Activated gamma-delta T cell (primary cell): ENCODE data around the gene DDIAS.
"Not testable (repeated sequence)": the region's sequence is repeated elsewhere in the genome, so short reads cannot be mapped to it uniquely, and the experiment has no call there.

Source experiments
- DNase-seq: peaks from one replicate; lab custom pipeline; 2025; lab: John Stamatoyannopoulos, UW

The DDIAS gene

DNA sequence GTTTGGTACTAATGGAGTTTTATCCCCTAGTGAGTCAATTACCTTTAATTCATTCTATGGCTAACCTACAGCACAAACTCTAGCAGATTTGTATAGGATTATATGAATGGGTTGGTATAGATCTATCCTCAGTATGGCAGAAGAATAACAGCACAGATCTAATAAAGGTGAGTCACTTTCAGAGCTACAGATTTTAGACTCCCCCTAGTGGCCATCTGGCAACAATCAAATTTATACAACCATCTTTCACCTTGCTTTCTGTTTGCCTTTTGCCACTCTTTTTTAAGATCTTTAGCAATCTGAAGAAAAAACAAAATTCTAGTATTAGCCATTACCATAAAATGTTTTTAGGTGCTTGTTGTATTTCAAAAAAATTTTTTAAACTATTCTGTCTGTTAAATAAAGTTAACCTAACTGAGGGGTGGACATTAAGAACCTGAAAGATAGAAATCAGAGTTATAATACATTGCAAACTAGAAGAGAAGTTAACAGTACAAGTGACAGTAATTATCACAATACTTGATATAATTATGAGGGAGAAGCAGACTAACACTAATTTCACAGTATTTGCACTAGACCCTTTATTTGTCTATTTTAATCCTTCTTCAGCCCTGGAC, 25.8 kb downstream of the DDIAS start:
- DNase-seq, result no peak

DNA sequence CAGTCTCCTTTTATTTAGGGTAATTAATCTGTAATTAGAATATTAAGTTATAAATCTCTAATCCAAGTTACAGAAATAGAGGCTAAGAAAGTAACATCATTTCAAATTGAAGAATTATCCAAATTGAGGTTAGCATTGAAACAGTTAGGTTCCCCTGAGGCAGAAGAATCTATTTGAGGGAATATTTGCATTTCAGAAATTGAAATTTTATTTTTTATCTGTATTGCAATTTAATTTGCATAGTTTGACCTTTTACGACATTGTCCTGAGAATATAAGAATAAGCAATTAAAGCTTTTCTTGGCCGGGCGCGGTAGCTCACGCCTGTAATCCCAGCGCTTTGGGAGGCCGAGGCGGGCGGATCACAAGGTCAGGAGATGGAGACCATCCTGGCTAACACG, 27.6 kb downstream of the DDIAS start:
- no peak for DNase-seq

DNA sequence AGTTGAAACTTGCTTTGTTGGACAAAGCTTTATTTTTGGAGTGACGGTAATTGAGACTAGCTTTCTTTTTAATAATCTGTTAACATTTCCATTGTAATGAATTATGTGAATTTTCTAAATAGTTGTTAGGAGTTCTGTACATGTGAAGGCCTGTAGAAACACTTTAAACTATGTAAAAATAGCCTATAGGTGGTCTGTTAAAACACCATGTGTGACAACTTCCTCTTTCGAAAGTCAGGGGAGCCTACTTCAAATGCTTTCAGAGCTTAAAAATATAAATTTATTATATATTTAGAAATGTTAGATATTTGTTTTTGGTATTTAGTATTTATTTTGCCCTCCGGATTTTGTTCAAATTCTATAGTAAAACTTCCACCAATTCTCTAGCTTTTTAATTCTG, 28.7 kb downstream of the DDIAS start:
- no peak for DNase-seq

DNA sequence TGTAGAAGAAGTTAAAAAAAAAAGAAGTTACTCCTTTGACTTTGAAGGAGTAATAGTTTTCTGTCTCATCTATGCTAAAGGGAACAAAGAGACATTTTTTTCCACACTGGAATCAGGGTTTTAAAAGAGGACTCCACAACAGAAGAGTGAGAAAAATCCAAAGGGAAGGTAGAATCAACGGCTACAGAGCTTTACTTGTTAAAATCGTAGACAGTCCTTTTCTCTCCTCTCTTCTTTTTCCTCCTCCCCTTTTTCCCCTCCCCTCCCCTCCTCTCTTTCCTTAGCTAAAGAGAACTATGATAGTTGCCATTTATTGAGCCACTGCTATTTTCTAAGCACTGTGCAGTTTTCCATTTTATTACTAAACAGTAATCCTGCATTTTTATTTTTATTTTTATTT, 29.2 kb downstream of the DDIAS start:
- no peak for DNase-seq

DNA sequence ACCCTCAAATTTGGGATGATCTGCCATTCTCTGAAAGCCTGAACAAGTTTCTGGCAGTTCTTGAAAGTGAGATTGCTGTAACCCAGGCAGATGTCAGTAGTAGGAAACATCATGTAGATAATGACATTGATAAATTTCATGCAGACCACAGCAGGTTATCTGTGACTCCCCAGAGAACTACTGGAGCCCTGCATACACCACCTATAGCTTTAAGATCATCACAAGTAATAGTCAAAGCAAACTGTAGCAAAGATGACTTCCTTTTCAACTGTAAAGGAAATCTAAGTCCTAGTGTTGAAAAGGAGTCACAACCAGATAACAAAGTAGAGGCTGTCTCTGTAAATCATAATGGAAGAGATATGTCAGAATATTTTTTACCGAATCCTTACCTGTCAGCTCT, 31.0 kb downstream of the DDIAS start:
- no peak for DNase-seq

DNA sequence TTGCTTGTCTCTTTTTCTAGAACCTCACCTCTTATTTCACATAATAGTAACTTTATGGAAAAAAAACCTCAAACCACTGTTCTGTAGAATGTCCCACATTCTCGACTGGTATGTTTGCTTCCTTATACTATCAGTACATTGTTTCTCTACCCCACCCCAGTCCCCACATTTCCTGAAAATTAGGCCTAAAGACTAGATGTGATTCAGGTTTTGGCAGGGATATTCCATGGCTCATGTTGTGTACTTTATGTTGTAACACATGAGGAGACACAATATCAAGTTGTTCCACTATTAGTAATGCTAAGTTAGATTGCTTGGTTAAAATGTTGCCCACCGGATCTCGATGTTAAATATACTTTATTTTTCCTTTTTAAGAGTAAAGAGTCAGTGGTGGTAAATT, 34.7 kb downstream of the DDIAS start:
- DNase-seq, result no peak

DNA sequence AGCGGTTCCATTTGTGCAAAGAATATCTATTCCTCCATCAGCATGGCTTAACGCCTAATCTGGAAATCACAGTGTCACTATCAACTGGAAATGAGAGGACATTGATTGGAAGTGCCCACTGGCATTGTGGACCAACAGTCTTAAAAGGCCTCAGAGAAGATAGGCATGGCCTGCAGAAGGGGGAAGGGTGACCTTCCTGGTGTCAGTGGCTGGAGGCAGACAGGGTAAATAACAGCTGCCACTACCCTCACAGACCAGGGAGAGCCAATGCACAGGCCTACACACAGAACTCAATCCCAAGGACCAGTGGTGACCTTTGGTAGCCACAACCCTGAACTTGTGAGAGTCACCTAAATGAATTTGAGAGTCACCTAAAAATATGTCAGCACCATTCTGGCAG, 36.0 kb downstream of the DDIAS start:
- no peak for DNase-seq

DNA sequence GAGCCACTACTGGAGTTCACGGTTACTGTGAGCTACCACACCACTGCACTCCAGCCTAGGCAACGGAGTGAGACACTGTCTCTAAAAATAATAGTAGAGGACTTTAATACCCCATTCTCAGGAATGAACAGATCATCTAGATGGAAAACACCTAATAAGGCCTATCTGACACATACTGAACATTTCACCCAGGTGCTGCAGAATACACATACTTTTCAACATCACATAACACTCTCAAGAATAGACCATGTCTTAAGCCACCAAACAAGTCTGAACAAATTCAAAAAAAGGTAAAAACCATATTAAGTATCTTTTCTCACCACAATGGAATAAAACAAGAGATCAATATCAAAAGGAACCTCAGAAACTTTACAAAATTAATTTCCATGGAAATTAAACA, 37.9 kb downstream of the DDIAS start:
- DNase-seq, result no peak

DNA sequence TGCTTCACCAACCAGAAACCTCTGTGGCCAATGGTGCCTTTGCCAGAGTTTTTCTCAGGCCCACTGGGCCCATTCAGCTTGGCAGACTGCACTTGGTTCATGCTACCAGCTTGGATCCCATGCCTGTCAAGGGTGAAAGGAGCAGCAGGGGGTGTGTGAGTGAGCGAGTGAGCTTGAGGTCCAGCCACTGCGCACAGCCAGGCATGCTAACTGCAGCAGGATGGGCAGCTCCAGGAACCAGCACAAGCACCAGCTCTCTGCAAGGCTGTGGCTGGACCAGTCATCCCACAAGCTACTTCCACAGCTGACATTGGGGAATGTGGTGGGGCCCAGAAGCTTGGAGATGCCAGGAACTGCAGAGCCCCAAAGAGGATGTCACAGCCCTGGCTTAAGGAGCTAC, 40.8 kb downstream of the DDIAS start:
- no peak for DNase-seq

DNA sequence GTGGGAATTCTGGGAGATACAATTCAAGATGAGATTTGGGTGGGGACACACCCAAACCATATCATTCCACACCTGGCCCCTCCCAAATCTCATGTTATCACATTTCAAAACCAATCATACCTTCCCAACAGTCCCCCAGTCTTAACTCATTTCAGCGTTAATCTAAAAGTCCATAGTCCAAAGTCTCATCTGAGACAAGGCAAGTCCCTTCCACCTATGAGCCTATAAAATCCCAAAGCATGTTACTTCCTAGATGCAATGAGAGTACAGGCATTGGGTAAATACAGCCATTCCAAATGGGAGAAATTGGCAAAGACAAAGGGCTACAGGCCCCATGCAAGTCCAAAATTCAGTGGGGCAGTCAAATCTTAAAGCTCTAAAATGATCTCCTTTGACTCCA, 41.9 kb downstream of the DDIAS start:
- not testable (repeated sequence) for DNase-seq

DNA sequence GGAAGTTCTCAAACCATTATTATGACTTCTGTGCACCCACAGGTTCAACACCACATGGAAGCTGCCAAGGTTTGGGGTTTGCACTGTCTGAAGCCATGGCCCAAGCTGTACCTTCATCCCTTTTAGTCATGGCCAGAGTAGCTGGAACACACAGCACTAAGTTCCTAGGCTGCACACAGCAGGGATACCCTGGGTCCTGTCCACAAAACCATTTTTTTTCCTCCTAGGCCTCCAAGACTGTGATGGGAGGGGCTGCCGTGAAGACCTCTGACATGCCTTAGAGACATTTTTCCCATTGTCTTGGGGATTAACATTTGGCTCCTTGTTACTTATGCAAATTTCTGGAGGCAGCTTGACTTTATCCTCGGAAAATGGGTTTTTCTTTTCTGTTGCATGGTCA, 42.7 kb downstream of the DDIAS start:
- DNase-seq, result no peak

DNA sequence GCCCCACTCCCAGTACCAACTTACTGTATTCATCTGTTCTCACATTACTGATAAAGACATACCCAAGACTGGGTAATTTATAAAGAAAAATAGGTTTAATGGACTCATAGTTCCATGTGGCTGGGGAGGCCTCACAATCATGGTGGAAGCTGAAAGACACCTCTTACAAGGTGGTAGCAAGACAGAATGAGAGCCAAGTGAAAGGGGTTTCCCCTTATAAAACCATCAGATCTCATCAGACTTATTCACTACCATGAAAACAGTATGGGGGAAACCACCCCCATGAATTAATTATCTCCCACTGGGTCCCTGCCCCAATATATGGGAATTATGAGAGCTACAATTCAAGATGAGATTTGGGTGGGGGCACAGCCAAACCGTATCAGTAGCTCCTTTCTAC, 43.5 kb downstream of the DDIAS start:
- DNase-seq, result not testable (repeated sequence)

DNA sequence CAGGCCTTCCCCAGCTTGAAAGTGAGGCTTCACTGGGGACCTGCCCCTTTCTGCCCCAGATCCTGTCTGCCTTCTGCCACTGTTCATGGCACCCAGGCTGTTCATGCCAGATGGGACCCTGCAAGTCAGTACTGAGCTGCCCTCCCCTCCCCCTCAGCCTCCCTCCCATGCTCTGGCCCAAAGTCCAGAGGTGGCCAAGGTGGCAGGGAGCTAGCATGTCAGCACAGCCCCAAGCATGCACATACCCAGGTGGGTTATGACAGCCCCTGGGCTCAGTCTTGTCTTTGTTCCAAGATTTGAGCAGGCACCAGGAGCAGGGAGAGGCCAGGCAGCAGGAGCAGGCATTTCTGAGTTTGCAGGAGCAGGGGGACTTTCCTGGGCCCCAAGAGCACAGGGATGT, 44.1 kb downstream of the DDIAS start:
- no peak for DNase-seq

DNA sequence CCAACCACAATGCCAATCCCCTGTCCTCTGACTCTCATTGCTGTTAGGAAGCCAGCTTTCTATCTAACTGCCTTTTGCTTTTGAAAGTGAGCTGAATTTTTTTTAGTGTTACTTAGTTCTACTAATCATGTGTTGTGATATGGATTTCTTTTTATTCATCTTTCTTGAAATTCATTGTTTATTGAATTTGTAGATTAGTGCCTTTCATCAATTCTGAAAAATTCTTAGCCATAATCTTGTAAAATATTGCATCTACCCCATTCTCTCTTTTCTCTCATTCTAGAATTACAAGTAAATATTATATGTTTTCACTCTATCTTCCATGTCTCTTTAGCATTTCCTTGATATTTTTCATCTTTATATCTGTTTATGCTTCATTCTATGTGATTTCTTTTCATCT, 47.8 kb downstream of the DDIAS start:
- no peak for DNase-seq

DNA sequence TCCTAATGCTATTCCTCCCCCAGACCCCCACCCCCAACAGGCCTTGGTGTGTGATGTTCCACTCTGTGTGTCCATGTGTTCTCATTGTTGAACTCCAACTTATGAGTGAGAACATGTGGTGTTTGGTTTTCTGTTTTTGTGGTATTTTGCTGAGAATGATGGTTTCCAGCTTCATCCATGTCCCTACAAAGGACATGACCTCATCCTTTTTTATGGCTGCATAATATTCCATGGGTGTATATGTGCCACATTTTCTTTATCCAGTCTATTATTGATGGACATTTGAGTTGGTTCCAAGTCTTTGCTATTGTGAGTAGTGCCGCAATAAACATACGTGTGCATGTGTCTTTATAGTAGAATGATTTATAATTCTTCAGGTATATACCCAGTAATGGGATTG, 49.0 kb downstream of the DDIAS start:
- DNase-seq, result not testable (repeated sequence)

DNA sequence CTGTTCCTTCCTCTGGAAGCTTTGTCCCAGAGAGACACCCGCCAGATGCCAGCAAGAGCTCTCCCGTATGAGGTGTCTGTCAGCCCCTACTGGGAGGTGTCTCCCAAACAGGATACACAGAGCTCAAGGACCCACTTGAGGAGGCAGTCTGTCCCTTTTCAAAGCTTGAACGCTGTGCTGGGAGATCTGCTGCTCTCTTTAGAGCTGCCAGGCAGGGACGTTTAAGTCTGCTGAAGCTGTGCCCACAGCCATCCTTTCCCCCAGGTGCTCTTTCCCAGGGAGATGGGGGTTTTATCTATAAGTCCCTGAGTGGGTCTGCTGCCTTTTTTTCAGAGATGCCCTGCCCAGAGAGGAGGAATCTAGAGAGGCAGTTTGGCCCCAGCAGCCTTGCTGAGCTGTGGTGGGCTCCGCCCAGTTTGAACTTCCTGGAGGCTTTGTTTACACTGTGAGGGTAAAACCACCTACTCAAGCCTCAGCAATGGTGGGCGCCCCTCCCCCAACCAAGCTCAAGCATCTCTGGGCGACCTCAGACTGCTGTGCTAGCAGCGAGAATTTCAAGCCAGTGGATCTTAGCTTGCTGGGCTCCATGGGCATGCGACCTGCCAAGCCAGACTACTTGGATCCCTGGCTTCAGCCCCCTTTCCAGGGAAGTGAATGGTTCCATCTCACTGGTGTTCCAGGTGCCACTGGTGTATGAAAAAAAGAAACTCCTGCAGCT, 54.4 kb downstream of the DDIAS start:
- peak; percentile 14 for DNase-seq

DNA sequence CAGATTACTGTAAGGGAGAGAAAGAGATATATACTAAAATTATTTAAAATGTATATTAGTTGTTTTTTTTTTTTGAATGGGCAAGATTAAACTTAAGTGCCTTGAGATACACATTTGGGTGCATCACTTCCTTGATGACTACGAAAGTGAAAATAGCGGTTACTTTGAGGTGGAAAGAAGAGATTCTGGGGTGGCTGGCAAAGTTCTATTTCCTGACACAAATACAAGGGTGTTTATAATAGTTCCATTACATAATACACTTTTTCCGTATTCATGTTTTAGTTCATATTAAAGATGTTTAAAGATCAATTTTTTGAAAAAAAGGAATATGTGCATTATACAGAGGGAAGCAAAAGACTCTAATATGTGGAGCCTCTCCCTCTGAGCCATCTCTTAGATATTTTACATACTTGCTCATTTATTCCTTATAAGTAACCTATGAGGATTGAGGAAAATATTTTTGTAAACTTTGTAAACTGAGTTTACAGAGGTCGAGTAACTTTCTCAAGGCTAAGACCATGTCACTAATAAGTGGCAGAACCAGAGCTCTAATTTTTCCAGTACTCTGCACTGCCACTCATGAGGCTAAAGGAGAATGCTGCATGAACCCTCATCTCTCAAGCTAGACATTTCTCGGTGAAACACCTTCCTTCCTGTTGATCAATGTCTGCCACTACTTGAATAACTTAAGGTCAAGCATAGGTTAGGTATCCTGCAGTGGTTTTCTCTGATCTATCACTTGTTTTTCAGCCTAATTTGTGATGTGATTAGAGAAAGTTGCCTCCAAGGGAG, 58.6 kb downstream of the DDIAS start:
- no peak for DNase-seq

DNA sequence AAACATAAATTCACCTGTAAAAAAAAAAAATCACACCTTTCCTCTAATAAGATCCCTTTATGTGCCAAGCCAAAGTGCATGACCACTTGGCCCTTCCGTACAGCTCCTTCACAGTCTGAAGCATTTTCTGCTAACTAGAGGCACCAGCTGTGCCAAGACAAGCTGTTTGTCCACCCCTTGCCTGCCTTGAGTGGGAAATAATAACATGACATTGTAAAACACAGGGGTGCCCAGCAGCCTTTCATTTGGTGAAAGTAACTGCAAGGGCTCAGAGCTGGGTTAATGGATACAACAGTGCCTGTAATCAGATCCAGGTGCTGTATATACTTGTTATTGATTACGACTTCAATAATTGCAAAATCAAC, 59.2 kb downstream of the DDIAS start:
- no peak for DNase-seq

DNA sequence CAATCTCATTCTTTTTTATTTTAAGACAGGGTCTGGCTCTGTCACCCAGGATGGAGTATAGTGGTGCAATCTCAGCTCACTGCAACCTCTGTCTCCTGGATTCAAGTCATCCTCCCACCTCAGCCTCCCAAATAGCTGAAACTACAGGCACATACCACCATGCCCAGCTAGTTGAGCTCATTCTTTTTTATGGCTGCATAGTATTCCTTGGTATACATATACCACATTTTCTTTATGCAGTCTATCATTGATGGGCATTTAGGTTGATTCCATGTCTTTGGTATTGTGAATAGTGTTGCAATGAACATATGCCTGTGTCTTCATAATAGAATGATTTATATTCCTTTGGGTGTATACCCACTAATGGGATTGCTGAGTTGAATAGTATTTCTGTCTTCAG, 60.5 kb downstream of the DDIAS start:
- not testable (repeated sequence) for DNase-seq

DNA sequence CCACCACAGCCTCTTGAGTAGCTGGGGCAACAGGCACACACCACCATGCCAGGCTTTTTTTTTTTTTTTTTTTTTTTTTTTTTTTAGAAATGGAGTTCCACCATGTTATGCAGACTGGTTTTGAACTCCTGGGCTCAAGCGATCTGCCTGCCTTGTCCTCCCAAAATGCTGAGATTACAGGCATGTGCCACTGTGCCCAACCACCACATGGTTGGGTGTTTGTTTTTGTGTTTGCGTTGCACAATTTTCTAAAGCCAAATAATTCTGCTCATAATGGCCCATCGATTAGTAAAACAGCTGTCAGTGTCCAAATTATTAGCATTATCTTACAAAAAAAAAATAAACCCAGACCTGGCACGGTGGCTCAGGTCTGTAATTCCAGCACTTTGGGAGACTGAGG, 65.8 kb downstream of the DDIAS start:
- DNase-seq, result no peak

DNA sequence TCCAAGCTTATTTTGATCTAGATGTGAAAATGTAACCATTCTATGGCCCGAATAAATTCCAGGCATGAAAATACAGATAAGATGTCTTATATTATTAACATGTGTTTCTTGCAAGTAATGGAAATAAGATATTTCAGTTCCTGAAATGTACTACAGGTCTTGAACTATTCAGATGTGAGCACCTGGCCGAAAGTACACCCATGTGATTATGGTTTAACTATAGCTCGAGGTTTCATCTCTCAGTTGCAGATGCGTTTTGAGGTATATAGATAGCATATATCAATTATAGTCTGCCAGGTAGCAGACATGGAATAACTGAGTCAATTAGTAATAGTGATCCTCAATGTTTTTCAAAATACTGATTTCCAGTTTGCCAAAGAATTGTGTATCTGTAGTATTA, 68.3 kb downstream of the DDIAS start:
- no peak for DNase-seq

DNA sequence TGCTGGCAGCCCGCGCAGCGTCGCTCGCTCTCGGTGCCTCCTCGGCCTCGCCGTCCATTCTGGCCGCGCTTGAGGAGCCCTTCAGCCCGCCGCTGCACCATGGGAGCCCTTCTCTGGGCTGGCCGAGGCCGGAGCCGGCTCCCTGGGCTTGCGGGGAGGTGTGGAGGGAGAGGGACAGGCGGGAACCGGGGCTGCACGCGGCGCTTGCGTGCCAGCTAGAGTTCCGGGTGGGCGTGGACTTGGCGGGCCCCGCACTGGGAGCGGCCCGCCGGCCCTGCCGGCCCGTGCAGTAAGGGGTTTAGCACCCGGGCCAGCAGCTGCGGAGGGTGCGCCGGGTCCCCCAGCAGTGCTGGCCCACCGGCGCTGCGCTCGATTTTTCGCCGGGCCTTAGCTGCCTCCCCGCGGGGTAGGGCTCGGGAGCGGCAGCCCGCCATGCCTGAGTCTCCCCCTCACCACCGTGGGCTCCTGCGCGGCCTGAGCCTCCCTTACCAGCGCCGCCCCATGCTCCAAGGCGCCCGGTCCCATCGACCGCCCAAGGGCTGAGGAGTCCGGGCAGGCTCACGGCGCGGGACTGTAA, 69.1 kb downstream of the DDIAS start:
- DNase-seq, result peak; percentile 6

DNA sequence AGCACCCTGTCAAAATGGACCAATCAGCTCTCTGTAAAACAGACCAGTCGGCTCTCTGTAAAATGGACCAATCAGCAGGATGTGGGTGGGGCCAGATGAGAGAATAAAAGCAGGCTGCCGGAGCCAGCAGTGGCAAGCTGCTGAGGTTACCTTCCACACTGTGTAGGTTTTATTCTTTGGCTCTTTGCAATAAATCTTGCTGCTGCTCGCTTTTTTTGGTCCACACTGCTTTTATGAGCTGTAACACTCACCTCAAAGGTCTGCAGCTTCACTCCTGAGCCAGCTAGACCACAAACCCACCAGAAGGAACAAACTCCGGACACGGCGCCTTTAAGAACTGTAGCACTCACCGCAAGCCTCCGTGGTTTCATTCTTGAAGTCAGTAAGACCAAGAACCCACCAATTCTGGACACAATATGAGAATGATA, 70.0 kb downstream of the DDIAS start:
- DNase-seq, result not testable (repeated sequence)
